ENCODE measurements around the gene NIPAL4.

The NIPAL4 gene

DNA sequence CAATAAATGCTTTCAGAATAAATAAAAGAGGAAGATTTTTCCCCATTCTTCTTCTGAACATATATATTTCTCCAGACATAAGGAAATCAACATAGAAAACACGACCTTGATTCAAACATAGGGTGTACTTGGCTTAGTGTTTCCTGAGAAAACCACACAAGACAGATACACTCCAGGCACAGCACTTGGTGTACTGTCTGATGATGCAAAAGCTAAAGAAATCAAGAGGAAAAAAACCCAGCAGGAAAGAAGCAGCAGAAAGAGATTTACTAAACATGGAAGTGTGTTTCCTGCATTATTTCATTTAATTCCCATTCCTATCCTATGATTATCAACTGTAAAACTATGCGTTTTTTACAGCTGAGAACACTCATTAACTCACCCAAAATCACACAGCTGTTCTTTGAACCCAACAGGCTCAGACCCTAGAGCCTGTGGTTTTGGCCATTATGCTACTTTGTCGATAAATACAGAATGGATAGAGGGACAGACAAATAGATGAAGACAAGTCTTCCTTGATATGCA is 46.1 kb downstream of the NIPAL4 start:
- no peak overlapping the region for H2AFZ ChIP-seq
- H3K4me1 ChIP-seq: no peaks in the 10 kb centered on the region
- no peak overlapping the region for H3K4me3 ChIP-seq (ENCODE audit: low read depth, low read length)
- no peaks in the 10 kb centered on the region for H3K79me2 ChIP-seq
- no peak overlapping the region for H3K9ac ChIP-seq
- H3K27ac ChIP-seq: no peak overlapping the region
- H3K4me2 ChIP-seq (ENCODE audit: low read length): no peak overlapping the region
- TF ChIP-seq, protein P1, sequence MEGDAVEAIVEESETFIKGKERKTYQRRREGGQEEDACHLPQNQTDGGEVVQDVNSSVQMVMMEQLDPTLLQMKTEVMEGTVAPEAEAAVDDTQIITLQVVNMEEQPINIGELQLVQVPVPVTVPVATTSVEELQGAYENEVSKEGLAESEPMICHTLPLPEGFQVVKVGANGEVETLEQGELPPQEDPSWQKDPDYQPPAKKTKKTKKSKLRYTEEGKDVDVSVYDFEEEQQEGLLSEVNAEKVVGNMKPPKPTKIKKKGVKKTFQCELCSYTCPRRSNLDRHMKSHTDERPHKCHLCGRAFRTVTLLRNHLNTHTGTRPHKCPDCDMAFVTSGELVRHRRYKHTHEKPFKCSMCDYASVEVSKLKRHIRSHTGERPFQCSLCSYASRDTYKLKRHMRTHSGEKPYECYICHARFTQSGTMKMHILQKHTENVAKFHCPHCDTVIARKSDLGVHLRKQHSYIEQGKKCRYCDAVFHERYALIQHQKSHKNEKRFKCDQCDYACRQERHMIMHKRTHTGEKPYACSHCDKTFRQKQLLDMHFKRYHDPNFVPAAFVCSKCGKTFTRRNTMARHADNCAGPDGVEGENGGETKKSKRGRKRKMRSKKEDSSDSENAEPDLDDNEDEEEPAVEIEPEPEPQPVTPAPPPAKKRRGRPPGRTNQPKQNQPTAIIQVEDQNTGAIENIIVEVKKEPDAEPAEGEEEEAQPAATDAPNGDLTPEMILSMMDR (IDR thresholded peaks at IDR 0.05): no peak
- no peaks in the 10 kb centered on the region for H3K36me3 ChIP-seq (ENCODE audit: control insufficient read depth, insufficient read depth, low read length)
- no peaks in the 10 kb centered on the region for H3K9me3 ChIP-seq (ENCODE audit: control insufficient read depth, low read length)
- H3K27me3 ChIP-seq (ENCODE audit: control insufficient read depth, insufficient read depth, low read length): no peaks in the 10 kb centered on the region

- Histone ChIP-seq H3K4me1 (no peaks in the 10 kb centered on the region), H3K79me2 (no peaks in the 10 kb centered on the region), H3K27me3 (ENCODE audit: control insufficient read depth, insufficient read depth, low read length) (no peaks in the 10 kb centered on the region), H3K4me3 (ENCODE audit: low read depth, low read length) (no peak overlapping the region), H3K27ac (no peak overlapping the region), H3K9me3 (ENCODE audit: control insufficient read depth, low read length) (no peaks in the 10 kb centered on the region), H3K36me3 (ENCODE audit: control insufficient read depth, insufficient read depth, low read length) (no peaks in the 10 kb centered on the region), H2AFZ (no peak overlapping the region), H3K4me2 (ENCODE audit: low read length) (no peak overlapping the region), H3K9ac (no peak overlapping the region)
- TF ChIP-seq, protein P1 (IDR thresholded peaks at IDR 0.05): no peak
These were observed 47.2 kb downstream of the NIPAL4 start for GRCh38 chr5:157506981-157507780.

DNA sequence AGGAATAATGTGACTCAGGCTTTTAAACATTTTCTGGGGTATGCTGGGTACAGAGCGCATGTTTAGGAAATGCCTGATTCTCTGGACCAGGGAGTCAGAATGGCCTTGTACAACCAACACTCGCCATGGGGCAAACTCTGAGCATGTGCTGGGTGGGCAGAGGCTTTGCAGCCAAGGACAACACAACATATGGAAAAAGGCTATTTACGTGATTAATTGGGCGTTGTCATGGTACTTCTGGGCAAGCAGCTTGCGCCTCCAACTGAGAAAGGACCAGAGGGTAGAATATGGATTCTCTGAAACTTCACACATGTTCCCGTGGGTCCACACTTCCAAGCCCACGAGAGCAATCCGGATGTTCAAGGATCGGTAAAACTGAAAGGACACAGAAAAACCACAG is 49.1 kb downstream of the NIPAL4 start:
- TF ChIP-seq, protein P1 (IDR thresholded peaks at IDR 0.05): no peak
- Histone ChIP-seq H3K4me1 (no peaks in the 10 kb centered on the region), H3K9ac (no peak overlapping the region), H3K27me3 (ENCODE audit: control insufficient read depth, insufficient read depth, low read length) (no peaks in the 10 kb centered on the region), H2AFZ (no peak overlapping the region), H3K27ac (no peak overlapping the region), H3K9me3 (ENCODE audit: control insufficient read depth, low read length) (no peaks in the 10 kb centered on the region), H3K79me2 (no peaks in the 10 kb centered on the region), H3K4me3 (ENCODE audit: low read depth, low read length) (no peak overlapping the region), H3K36me3 (ENCODE audit: control insufficient read depth, insufficient read depth, low read length) (no peaks in the 10 kb centered on the region), H3K4me2 (ENCODE audit: low read length) (no peak overlapping the region)

- H3K27ac ChIP-seq: no peak overlapping the region
- H3K36me3 ChIP-seq (ENCODE audit: control insufficient read depth, insufficient read depth, low read length): no peaks in the 10 kb centered on the region
These were observed 49.6 kb downstream of the NIPAL4 start for GRCh38 chr5:157509587-157509986.

More at GRCh38 chr5:157509587-157509986, 49.6 kb downstream of the NIPAL4 start:
- H3K9ac ChIP-seq: no peak overlapping the region
- no peaks in the 10 kb centered on the region for H3K4me1 ChIP-seq
- no peaks in the 10 kb centered on the region for H3K79me2 ChIP-seq
- TF ChIP-seq, protein P1 (IDR thresholded peaks at IDR 0.05): no peak
- no peaks in the 10 kb centered on the region for H3K9me3 ChIP-seq (ENCODE audit: control insufficient read depth, low read length)
- H2AFZ ChIP-seq: no peak overlapping the region
- no peak overlapping the region for H3K4me3 ChIP-seq (ENCODE audit: low read depth, low read length)
- H3K4me2 ChIP-seq (ENCODE audit: low read length): no peak overlapping the region
- no peaks in the 10 kb centered on the region for H3K27me3 ChIP-seq (ENCODE audit: control insufficient read depth, insufficient read depth, low read length)

Data from parathyroid adenoma (tissue), 2 donors.